ENCODE data around the gene KAT2B. TPM values are rescaled to one million over a fixed set of nuclear protein-coding genes. Genes with fewer than 3 reads are reported as not detected.
A peak's percentile ranks its signal among the peaks of the same experiment; 100 is the strongest.

KAT2B gene
- total and polyA plus RNA-seq, 2 experiments from 2014 or later = 10.0 to 18.6 TPM

- H3K27me3 ChIP-seq = no peaks in the 10 kb centered on the region
- peaks cover 9% of the 10 kb centered on the region for H3K4me1 ChIP-seq (ENCODE audit: low read depth)
- no peak overlapping the region for H3K4me3 ChIP-seq
- no peak overlapping the region for H3K27ac ChIP-seq
- no peaks in the 10 kb centered on the region for H3K9me3 ChIP-seq (ENCODE audit: low read depth)
- TF ChIP-seq CTCF (IDR thresholded peaks at IDR 0.05; ENCODE audit: low read depth, low read length) = no peak
- no peak for DNase-seq (ENCODE audit: low read depth in 1 of 2, low spot score in 1 of 2)
- H3K36me3 ChIP-seq = no peaks in the 10 kb centered on the region
Measured at GRCh38 chr3:20079621-20080020, 39.4 kb downstream of the KAT2B start.

GRCh38 chr3:20080956-20081554 is 40.8 kb downstream of the KAT2B start:
- Histone ChIP-seq H3K4me3 (no peak overlapping the region), H3K27ac (peak overlapping the region; percentile 31)
- TF ChIP-seq CTCF (IDR thresholded peaks at IDR 0.05; ENCODE audit: low read depth, low read length) = no peak

GRCh38 chr3:20083253-20083652 is 43.0 kb downstream of the KAT2B start:
- Histone ChIP-seq H3K9me3 (ENCODE audit: low read depth) (no peaks in the 10 kb centered on the region), H3K4me1 (ENCODE audit: low read depth) (peaks cover 9% of the 10 kb centered on the region), H3K4me3 (no peak overlapping the region), H3K27me3 (no peaks in the 10 kb centered on the region), H3K27ac (no peak overlapping the region), H3K36me3 (no peaks in the 10 kb centered on the region)
- TF ChIP-seq CTCF (IDR thresholded peaks at IDR 0.05; ENCODE audit: low read depth, low read length) = no peak
- no peak for DNase-seq (ENCODE audit: low read depth in 1 of 2, low spot score in 1 of 2)

More at GRCh38 chr3:20080956-20081554, 40.8 kb downstream of the KAT2B start:
- peak in 1 of 2 donors; percentile 63 for DNase-seq (ENCODE audit: low read depth in 1 of 2, low spot score in 1 of 2)
- no peaks in the 10 kb centered on the region for H3K36me3 ChIP-seq
- no peaks in the 10 kb centered on the region for H3K9me3 ChIP-seq (ENCODE audit: low read depth)
- H3K27me3 ChIP-seq = no peaks in the 10 kb centered on the region
- peaks cover 9% of the 10 kb centered on the region for H3K4me1 ChIP-seq (ENCODE audit: low read depth)

GRCh38 chr3:20083953-20084352 is 43.7 kb downstream of the KAT2B start:
- H3K36me3 ChIP-seq = no peaks in the 10 kb centered on the region
- H3K27ac ChIP-seq = no peak overlapping the region
- peaks cover 9% of the 10 kb centered on the region for H3K4me1 ChIP-seq (ENCODE audit: low read depth)
- DNase-seq (ENCODE audit: low read depth in 1 of 2, low spot score in 1 of 2) = no peak
- H3K9me3 ChIP-seq (ENCODE audit: low read depth) = no peaks in the 10 kb centered on the region
- no peak for TF ChIP-seq CTCF (IDR thresholded peaks at IDR 0.05; ENCODE audit: low read depth, low read length)
- no peaks in the 10 kb centered on the region for H3K27me3 ChIP-seq
- no peak overlapping the region for H3K4me3 ChIP-seq

GRCh38 chr3:20091331-20092047 is 51.2 kb downstream of the KAT2B start:
- DNase-seq (ENCODE audit: low read depth in 1 of 2, low spot score in 1 of 2) = no peak
- TF ChIP-seq CTCF (IDR thresholded peaks at IDR 0.05; ENCODE audit: low read depth, low read length) = no peak
- H3K4me1 ChIP-seq (ENCODE audit: low read depth) = no peaks in the 10 kb centered on the region
- no peaks in the 10 kb centered on the region for H3K27me3 ChIP-seq
- H3K36me3 ChIP-seq = no peaks in the 10 kb centered on the region
- no peak overlapping the region for H3K4me3 ChIP-seq
- H3K9me3 ChIP-seq (ENCODE audit: low read depth) = no peaks in the 10 kb centered on the region
- no peak overlapping the region for H3K27ac ChIP-seq
